PC-3 (cell line): ENCODE results near the gene IPCEF1.

Experiments
- CTCF ChIP-seq: fragments of 300-600 bp; sonication (generic); conservative IDR thresholded peaks from 2 replicates; pipeline ENCODE4 v1.5.1; 2017; ENCODE audit warnings: antibody characterized with exemption, low read depth, mild to moderate bottlenecking, low read length
- EZH2phosphoT487 ChIP-seq: fragments of 300-600 bp; sonication (generic); IDR thresholded peaks from 2 replicates; pipeline ENCODE4 v1.6.1; 2018; ENCODE audit warnings: mild to moderate bottlenecking, antibody characterized with exemption, low read length, borderline replicate concordance

GRCh38 chr6:154125421-154125820 is 231.2 kb downstream of the IPCEF1 start:
- TF ChIP-seq CTCF = no peak
- no peak for TF ChIP-seq EZH2phosphoT487
